HG03575 (cell line): ENCODE results near the gene IFNA2.
"Not testable (repeated sequence)": the region's sequence is repeated elsewhere in the genome, so short reads cannot be mapped to it uniquely, and the experiment has no call there.

Experiments
- ATAC-seq: cut with Tn5 transposase; IDR thresholded peaks from one replicate; pipeline ENCODE4 v1.9.1; 2021; ENCODE audit not compliant: unreplicated experiment, insufficient number of reproducible peaks, low FRiP score; ENCODE audit errors: extremely low read depth

Gene IFNA2

DNA sequence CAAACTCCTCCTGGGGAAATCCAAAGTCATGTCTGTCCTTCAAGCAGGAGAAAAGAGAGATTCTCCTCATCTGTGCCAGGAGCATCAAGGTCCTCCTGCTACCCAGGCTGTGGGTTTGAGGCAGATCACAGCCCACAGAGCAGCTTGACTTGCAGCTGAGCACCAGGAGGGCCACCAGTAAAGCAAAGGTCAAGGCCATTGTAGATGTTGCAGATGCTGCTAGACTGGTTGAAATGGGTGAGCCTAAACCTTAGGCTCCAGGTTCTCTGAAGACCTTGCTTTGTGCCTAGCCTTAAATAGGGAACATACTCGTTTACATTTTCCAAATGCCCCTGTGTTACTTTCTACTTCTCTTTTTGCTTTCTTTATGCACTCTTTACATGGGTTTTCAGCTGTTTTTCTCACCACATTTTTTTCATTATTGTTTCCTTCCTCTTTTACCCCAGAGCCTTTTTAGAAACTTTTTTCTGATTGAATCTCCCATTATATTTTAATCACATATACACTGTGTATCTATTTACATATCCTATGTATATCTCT lies at the start of gene IFNA2:
Gene IFNA2, minus strand, starts transcription at position 268 of the 540 bp plus-strand sequence. Its CDS starts 69 bp downstream, at position 199.
- no peak for ATAC-seq

DNA sequence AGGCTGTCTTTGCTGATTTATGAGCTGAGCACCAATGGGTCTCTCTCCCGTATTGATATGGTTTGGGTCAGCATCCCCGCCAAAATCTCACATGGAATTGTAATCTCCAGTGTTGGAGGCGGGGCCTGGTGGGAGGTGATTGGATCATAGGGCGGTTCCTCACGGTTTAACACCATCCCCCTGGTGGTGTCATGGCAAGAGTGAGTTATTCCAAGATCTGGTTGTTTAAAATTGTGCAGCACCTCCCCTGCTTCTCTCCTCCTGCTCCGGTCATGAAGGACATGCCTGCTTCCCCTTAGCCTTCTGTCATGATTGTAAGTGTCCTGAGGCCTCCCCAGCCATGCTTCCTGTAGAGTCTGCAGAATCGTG lies 49.8 kb upstream of the IFNA2 start:
- ATAC-seq: not testable (repeated sequence)

DNA sequence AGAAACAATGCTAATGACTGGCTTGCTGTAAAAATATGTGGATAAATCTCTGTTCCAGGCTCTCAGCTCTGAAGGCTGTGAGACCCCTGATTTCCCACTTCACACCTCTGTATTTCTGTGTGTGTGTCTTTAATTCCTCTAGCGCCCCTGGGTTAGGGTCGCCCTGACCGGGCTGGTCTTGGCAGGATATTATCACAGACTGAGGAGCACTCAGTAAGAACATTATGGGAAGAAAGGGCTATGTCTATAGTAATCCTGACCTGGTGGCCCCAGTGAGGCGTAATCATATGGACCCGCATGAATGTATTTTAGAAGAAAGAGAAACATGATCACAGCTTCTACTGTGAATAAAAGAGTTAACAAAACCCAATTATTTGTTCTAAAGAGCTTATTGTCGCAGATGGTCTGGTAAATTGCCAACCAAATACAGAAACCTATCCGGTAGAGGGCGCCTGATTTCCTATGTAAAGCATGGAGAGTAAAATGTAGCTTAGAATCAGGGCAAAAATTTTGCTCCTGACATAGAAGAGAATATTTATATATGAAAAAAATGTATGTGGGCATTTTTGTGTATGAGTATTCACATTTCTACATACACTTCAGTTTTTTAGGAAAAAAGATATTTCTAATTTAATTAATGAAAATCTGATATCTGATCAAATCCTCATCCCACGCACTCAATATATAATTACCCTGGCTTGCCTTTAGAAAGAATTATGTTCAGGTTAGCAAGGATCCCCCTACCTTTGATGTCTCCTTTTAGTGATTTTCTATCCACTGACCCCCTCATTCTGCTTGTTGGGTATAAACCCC lies 49.2 kb upstream of the IFNA2 start:
- ATAC-seq: no peak

DNA sequence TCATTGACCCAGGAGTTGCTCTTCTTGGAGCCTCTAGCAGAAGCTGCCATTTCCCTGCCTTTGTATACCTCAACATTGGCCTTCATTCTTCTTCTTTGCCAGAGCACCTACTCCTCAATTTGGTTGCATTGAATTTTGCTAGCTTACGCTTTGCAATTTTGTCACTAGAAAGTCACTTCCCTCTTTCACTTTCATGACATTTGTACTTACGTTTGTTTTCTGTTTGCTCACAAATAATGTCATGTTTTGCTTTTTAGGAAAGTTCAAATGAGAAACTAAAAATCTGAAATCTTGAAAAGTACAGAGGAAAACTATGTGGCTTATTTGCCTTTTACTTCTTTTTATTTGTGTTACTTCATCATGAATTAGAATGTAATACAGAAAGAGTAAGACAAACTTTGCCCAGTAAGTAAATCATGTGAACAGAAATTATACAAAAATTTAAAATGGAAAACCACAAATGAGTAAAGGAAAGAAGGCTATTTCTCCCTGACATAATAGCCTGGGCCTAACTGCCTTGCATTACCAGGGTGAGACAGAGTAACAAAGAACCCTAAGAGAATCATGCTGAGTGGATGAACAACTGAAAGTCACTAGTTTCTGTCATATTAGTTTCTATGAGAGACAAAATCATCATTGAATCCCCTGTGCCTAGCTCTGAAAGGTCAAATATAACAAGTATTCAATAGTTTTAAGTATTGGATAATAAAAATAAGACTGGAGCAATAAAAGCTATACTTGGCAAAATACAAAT lies 47.7 kb upstream of the IFNA2 start:
- ATAC-seq: no peak

DNA sequence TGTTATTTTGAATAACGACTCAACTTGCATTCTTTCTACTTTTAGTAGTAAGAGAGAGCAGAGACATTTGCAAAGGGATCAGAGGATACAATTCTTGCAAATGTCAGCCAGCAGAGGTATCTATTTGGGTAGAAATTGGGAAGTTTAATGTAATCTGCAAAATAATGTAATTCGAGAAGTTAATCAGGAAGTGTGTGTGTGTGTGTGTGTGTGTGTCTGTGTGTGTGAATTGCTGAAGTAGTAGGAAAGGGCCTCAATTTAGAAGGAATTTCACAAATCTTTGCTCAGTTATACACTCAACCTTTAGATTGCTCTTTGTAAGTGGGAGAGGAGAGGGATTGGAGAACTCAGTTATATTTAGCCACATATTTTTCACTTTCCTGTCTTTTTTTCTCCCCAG lies 44.0 kb upstream of the IFNA2 start:
- no peak for ATAC-seq

- ATAC-seq: no peak
Observed at GRCh38 chr9:21428235-21428634, 43.0 kb upstream of the IFNA2 start.

GRCh38 chr9:21415493-21416267 lies 30.5 kb upstream of the IFNA2 start:
- ATAC-seq: no peak

- no peak for ATAC-seq
Observed at GRCh38 chr9:21414220-21414940, 29.2 kb upstream of the IFNA2 start.

- ATAC-seq: no peak
Observed at GRCh38 chr9:21413624-21414023, 28.4 kb upstream of the IFNA2 start.

DNA sequence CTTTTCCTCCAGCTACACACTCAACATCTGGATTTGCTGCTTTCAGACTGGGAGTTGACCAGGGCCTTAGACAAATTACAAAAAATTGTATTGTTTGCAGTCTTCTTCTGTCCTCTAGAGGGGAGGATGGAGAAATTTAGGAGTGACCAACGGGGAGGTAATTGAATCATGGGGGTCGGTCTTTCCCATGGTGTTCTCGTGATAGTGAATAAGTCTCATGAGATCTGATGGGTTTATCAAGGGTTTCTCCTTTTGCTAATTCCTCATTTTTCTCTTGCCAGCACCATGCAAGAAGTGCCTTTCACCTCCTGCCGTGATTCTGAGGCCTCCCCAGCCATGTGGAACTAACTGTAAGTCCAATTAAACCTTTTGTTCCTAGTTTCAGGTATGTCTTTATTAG lies 28.0 kb upstream of the IFNA2 start:
- ATAC-seq: no peak

GRCh38 chr9:21412107-21412506 lies 26.9 kb upstream of the IFNA2 start:
- ATAC-seq: no peak

- ATAC-seq: no peak
Observed at GRCh38 chr9:21408817-21409216, 23.6 kb upstream of the IFNA2 start, which contains the start of gene IFNA8. IFNA8 (plus strand) TSS chr9:21409117; CDS start chr9:21409177, 60 bp downstream.

GRCh38 chr9:21404146-21404545 lies 18.9 kb upstream of the IFNA2 start:
- no peak for ATAC-seq

- no peak for ATAC-seq
Observed at GRCh38 chr9:21402386-21403251, 17.4 kb upstream of the IFNA2 start.

GRCh38 chr9:21399956-21400355 lies 14.8 kb upstream of the IFNA2 start:
- no peak for ATAC-seq

DNA sequence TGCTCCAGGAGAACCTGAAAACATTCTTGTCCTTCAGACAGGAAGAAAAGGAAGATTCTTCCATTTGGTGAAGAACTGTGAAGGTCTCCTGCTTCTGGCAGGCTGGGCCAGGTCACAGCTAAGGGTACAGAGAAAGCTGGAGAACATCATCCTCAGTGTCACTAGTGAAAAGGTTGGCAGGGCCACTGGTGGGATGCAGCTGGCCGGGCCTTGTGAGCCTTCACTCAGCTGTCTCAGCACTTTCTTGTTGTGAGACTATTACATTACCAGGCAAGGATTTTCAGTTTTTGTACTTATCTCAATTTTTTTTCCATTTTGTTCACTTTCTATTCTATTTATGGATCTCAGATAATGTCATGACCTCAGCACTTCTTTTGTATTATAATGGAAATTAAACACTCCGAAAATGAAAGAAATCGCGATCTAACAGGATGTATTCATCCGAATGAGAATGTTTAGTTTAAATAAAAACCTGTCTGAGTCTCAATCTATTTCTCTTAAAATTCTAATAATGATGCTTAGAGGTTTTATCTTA lies 13.8 kb upstream of the IFNA2 start:
- no peak for ATAC-seq
